ENCODE measurements around the gene PRTG.
A peak's percentile ranks its signal among the peaks of the same experiment; 100 is the strongest.
"Not testable (repeated sequence)": the region's sequence is repeated elsewhere in the genome, so short reads cannot be mapped to it uniquely, and the experiment has no call there.

Gene PRTG

GRCh38 chr15:55742927-55743728 is at the start of gene PRTG:
TSS of gene PRTG (minus strand) at chr15:55743152. CDS start at chr15:55742931, 221 bp downstream.
- DNase-seq = peak; percentile 28

DNA sequence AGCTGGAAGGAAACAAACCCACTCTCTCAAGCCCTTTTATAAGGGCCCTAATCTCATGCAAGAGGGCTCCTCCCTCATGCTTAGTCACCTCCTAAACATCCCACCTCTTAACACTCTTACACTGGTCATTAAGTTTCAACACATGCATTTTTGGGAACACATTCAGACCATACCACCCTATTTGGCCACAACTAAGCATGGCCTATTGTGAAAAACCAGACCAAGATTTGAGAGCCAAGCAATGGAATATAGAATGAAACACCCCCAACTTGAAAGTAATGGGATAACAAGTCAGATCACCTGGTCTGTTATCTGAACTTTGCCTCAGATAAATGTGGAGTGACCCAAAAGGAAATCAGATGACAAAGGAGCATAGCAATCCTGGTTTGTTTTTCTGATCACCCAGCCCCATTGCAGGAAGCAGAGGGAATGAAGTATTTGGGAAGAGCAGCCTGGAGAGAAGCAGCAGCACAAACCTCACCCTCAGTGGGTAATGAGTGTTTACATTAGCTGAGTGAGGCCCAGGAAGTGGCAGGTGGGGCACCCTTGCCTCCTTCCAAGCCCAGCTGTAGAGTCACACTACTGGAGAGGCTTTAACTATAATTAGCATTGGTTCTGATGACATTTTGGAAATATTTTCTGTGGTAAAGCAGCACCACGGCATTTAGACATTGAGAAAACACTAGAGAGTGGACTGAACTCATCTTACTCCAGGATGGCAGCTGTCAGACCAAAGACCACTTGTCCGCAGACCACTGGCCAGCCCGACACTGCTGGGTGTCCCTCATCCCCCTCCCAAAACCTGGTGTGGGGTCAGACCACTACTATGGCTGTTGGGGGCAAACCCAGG is 48.8 kb upstream of the PRTG start:
- peak; percentile 25 for DNase-seq

- DNase-seq = no peak
Measured at GRCh38 chr15:55789066-55789660, 46.2 kb upstream of the PRTG start.

DNA sequence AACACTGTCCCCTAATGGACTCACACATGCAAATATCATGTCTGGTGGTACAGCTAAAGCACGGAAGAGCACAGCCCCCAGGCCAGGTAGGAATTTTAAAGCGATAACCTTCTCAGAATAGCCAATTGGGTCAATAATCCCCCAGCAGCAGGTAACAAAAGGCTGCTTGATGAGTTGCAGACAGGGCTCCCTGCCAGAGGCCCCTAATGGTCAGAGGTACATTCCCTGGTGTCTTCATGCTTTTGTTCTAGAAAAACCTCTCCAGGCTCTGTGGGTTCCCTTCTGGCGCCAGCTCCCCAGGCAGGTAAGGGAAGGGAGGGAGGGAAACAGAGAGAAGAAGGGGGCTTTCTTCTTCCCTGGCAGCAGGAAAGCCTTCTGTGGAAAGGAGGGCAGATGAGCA is 43.4 kb upstream of the PRTG start:
- no peak for DNase-seq

GRCh38 chr15:55785593-55785992 is 42.6 kb upstream of the PRTG start:
- DNase-seq = not testable (repeated sequence)

DNA sequence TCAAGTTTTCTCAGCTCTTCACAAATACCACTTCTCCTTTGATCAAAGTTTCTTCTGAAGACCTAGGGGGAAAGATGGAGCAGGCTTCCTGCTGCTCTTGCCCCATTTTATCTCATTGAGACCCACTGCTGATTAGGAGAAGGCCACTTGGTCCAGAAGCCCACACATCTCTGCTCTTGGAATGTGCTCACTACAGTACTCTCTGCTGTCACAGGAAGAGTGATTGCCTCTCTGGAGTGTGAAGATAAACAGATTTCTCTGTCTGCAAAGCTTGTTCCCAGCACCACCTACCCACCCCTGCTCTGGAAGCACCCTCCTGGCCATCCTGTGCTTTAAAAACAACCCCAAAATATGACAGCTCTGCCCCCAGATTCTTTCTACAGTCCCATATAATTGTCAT is 41.3 kb upstream of the PRTG start:
- DNase-seq = no peak

- DNase-seq = no peak
Measured at GRCh38 chr15:55782901-55783300, 39.9 kb upstream of the PRTG start.

DNA sequence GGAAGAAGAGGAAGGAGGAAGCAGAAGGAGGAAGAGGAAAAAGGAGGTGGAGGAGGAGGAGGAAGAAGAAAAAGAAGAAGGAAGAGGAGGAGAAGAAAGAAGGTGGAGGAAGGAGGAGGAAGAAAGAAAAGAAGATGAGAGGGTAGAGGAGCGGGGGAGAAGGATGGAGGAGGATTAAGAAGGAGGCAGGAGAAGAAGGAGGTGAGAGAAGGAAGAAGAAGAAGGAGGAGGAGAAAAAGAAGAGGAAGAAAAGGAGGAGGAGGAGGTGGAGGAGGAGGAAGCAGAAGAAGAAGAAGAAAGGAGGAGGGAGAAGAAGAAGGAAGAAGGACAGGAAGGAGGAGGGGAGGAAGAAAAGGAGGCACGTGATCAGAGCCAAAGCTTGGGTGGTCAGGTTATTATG is 37.3 kb upstream of the PRTG start:
- no peak for DNase-seq

GRCh38 chr15:55778932-55779331 is 36.0 kb upstream of the PRTG start:
- no peak for DNase-seq

DNA sequence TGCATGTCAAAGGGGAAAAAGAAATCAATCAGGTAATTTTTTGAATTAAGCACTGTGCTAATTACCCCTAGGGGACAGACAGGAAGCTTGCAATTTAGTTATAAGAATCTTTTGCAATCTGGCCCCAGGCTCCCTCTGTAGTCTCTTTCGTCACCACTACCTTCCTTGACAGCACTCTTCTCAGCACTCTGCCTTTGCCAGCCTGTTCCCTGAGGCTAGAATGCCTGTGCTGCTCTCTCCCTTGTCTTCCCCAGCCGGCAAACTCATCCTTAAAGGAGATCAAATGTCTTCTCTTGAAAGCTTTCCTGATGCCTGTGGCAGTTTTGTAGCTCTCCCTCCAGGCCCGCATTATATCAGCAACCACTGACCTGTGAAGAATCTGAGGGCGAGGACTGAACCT is 32.4 kb upstream of the PRTG start:
- no peak for DNase-seq

GRCh38 chr15:55774113-55774970 is 31.4 kb upstream of the PRTG start:
- no peak for DNase-seq

GRCh38 chr15:55770806-55771205 is 27.9 kb upstream of the PRTG start:
- no peak for DNase-seq

DNA sequence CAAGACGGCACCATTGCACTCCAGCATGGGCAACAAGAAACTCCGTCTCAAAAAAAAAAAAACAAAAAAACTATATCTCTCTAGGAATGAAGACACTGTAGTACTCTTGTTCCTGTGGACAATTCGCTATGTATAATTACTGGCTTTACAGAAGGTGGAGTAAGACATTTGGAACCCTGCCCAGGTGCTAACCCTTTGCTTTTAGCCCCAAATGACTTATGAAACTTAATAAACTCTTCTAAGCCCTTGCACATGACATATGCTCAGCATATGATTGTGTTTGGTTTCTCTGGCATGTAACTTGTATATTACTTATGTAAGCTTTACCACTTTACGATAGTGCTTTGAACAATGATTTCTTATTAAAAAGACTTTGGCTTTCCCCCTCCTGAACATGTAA is 27.3 kb upstream of the PRTG start:
- DNase-seq = no peak

- no peak for DNase-seq
Measured at GRCh38 chr15:55768670-55769185, 25.8 kb upstream of the PRTG start.

DNA sequence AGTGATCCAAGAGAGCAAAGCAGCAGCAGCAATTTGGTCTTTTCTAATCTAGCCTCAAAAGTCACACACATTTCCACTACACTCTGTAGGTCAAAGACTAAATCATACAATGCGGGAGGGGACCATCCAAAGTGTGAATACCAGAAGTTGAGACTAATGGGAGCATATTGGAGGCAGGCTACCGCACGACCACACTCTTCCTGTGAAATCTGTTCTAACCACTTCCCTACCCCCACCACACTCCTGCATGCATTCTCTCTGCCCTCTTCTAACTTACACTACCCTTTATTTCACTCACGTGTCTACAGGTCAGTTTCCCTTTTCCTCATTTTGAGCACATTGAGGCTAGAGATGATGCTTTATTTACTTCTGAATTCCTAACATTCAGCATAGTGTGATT is 23.7 kb upstream of the PRTG start:
- DNase-seq = no peak

- DNase-seq = no peak
Measured at GRCh38 chr15:55764398-55764797, 21.4 kb upstream of the PRTG start.

DNA sequence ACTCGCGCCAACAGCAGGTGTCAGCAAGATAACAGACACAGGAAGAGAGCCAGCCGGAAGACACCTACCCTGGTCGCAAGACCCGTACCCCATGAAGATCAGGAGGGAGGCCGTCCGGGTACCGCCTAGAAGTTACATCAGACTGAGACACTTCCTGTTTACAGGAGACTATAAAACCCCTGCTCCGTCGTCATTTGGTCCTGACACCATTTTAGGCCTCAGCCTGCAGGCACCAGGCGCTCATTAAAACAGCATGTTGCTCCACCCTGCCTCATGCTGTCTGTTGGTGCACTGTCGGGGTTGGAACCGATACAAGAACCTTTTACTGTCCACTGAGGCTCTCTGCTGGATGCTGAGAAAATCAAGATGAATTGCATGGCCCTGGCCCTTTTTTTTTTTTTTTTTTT is 15.6 kb upstream of the PRTG start:
- DNase-seq = no peak

DNA sequence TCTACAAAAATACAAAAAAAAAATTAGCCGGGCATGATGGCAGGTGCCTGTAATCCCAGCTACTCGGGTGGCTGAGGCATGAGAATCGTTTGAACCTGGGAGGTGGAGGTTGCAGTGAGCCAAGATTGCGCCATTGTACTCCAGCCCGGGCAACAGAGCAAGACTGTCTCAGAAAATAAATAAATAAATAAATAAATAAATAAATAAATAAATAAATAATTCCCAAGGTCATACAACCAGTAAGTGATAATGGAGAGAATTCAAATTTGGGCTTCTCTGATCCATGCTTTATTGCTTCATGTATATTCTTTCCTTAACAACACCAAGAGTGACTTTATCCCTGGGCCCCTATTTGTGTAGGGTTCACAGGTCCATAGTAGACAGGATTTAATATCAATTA is 10.5 kb upstream of the PRTG start:
- DNase-seq = not testable (repeated sequence)

- DNase-seq = no peak
Measured at GRCh38 chr15:55750706-55751105, 7.8 kb upstream of the PRTG start.

DNA sequence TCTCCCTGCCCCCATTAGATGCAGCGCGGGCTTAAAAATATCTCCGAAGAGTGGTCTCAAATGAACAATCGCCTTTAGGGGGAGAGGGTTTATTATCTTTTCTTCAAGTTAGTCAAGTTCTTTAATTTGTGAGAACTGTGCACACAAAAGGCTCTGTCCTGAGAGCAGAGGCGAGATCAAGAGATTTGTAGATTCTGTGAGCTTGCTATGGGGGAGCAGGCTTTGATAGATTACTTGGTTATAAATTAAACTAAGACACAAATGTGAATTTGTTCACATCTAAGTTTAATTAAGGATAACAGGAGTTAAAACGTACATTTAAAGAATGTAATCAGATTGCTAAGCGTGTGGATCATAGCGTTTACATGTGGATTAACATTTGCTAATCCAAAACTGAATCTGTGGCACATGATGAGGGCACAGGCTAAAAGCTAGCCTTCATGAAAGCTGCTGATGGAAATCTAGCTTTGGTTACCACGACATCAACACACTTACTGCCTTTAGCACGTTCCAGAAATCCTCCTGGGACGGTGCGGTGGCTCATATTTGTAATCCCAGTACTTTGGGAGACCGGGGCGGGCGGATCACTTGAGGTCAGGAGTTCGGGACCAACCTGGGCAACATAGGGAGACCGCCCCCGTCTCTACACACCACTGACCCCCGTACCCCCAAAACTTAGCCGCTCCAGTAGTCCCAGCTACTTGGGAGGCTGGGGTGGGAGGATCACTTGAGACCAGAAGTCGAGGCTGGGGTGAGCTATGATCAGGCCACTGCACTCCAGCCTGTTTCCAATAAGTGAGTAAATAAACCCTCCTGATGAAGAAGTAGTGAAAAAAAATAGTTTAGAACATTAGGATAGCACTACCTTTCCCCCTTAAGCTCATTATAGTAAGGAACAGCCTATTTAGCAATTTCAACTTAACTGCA is 1.0 kb upstream of the PRTG start:
- DNase-seq = no peak

DNA sequence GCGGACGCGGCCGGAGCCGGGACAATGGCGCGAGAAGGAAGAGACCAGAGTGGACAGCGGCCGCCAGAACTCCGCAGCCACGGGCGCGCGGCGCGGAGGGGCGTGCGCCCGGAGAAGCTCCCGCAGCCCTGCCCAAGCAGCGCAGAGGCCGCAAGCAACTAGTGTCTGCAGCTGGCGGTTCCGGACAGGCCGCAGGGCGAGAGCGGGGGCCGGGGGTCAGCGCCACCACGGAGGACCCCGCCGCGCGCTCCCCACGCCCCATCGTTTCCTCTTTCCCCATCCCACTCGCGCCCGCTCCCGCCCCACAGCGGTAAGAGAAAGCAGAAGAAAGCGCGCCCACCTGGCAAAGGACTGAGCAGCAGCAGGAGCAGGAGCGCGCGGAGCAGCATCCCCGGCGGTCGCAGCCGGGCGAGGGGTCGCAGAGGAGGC is 440 bp downstream of the PRTG start:
- DNase-seq = peak; percentile 33

All from NCI-H1417 treated with DMSO at 0.1 percent for 48 hours (cell line).